H9 (cell line): ENCODE data around the gene MAP3K19. TPM values are rescaled to one million over a fixed set of nuclear protein-coding genes. Genes with fewer than 3 reads are reported as not detected.
"Not testable (repeated sequence)": the region's sequence is repeated elsewhere in the genome, so short reads cannot be mapped to it uniquely, and the experiment has no call there.

Experiments
- DNase-seq: peaks from one replicate; pipeline ENCODE4 v3.0.0-alpha.2; 2017
- H2AFZ ChIP-seq: one replicate; pipeline ENCODE4 v1.6.1; 2013; ENCODE audit warnings: mild to moderate bottlenecking, low read length, control low read depth, moderate library complexity
- H2AK5ac ChIP-seq: 2 replicates; pipeline ENCODE4 v1.6.1; 2013; ENCODE audit warnings: low read length, control low read depth, mixed read lengths; ENCODE audit not compliant: insufficient read length
- H2BK120ac ChIP-seq: one replicate; pipeline ENCODE4 v1.6.1; 2013; ENCODE audit warnings: low read depth, mild to moderate bottlenecking, low read length, control low read depth, inconsistent platforms; ENCODE audit not compliant: poor library complexity, severe bottlenecking
- H2BK12ac ChIP-seq: 2 replicates; pipeline ENCODE4 v1.6.1; 2013; ENCODE audit warnings: low read length, control low read depth, mixed read lengths, low read depth; ENCODE audit not compliant: insufficient read length
- H2BK15ac ChIP-seq: 2 replicates; pipeline ENCODE4 v1.6.1; 2013; ENCODE audit warnings: low read depth, low read length, control low read depth
- H2BK20ac ChIP-seq: one replicate; pipeline ENCODE4 v1.6.1; 2013; ENCODE audit warnings: low read depth, mild to moderate bottlenecking, low read length, control low read depth, inconsistent platforms; ENCODE audit not compliant: poor library complexity, severe bottlenecking
- H2BK5ac ChIP-seq: 2 replicates; pipeline ENCODE4 v1.6.1; 2013; ENCODE audit warnings: low read length, control low read depth, mixed read lengths; ENCODE audit not compliant: insufficient read length
- H3K14ac ChIP-seq: 2 replicates; pipeline ENCODE4 v1.6.1; 2013; ENCODE audit warnings: low read length, control low read depth; ENCODE audit not compliant: insufficient read depth
- H3K18ac ChIP-seq: 2 replicates; pipeline ENCODE4 v1.6.1; 2013; ENCODE audit warnings: low read depth, mild to moderate bottlenecking, mixed read lengths, low read length, control low read depth; ENCODE audit not compliant: insufficient read length
- H3K23ac ChIP-seq: 2 replicates; pipeline ENCODE4 v1.6.1; 2013; ENCODE audit warnings: low read length, control low read depth, mixed read lengths, low read depth; ENCODE audit not compliant: insufficient read length
- H3K23me2 ChIP-seq: 2 replicates; pipeline ENCODE4 v1.6.1; 2013; ENCODE audit warnings: low read depth, mild to moderate bottlenecking, mixed read lengths, low read length, control low read depth; ENCODE audit not compliant: insufficient read length, poor library complexity, severe bottlenecking
- H3K27ac ChIP-seq: 2 replicates; pipeline ENCODE4 v1.5.1; 2013; ENCODE audit warnings: low read length, control low read depth, mixed read lengths, low read depth; ENCODE audit not compliant: insufficient read length
- H3K27me3 ChIP-seq: 2 replicates; pipeline ENCODE4 v1.6.1; 2013; ENCODE audit warnings: low read length, control low read depth, inconsistent platforms; ENCODE audit not compliant: insufficient read depth
- H3K4ac ChIP-seq: 2 replicates; pipeline ENCODE4 v1.6.1; 2013; ENCODE audit warnings: low read depth, mild to moderate bottlenecking, control low read depth, inconsistent platforms, low read length, moderate library complexity
- H3K4me1 ChIP-seq: 2 replicates; pipeline ENCODE4 v1.6.1; 2013; ENCODE audit warnings: low read length, control low read depth, inconsistent platforms; ENCODE audit not compliant: insufficient read depth
- H3K4me2 ChIP-seq: 2 replicates; pipeline ENCODE4 v1.6.1; 2013; ENCODE audit warnings: low read length, control low read depth, mixed read lengths; ENCODE audit not compliant: insufficient read length, insufficient read depth
- H3K56ac ChIP-seq: 2 replicates; pipeline ENCODE4 v1.6.1; 2013; ENCODE audit warnings: low read depth, mild to moderate bottlenecking, mixed read lengths, low read length, control low read depth; ENCODE audit not compliant: insufficient read length
- H3K79me1 ChIP-seq: 2 replicates; pipeline ENCODE4 v1.6.1; 2013; ENCODE audit warnings: low read depth, mild to moderate bottlenecking, moderate library complexity, low read length, control low read depth, inconsistent platforms; ENCODE audit not compliant: insufficient read depth, poor library complexity, severe bottlenecking
- H3K79me2 ChIP-seq: 2 replicates; pipeline ENCODE4 v1.6.1; 2013; ENCODE audit warnings: low read length, control low read depth, inconsistent platforms; ENCODE audit not compliant: insufficient read depth
- H3K9ac ChIP-seq: 2 replicates; pipeline ENCODE4 v1.6.1; 2013; ENCODE audit warnings: low read length, control low read depth, mixed read lengths; ENCODE audit not compliant: insufficient read length; ENCODE audit errors: extremely low read depth
- H3K9me3 ChIP-seq: one replicate; pipeline ENCODE4 v1.6.1; 2013; ENCODE audit warnings: low read depth, low read length, inconsistent platforms; ENCODE audit not compliant: control insufficient read depth
- H3T11ph ChIP-seq: one replicate; pipeline ENCODE4 v1.6.1; 2013; ENCODE audit warnings: mild to moderate bottlenecking, low read length, control low read depth, inconsistent platforms
- H4K20me1 ChIP-seq: one replicate; pipeline ENCODE4 v1.6.1; 2013; ENCODE audit not compliant: control insufficient read depth, insufficient read length, insufficient read depth
- H4K5ac ChIP-seq: 2 replicates; pipeline ENCODE4 v1.6.1; 2013; ENCODE audit warnings: low read depth, mild to moderate bottlenecking, mixed read lengths, low read length, control low read depth; ENCODE audit not compliant: insufficient read length
- H4K8ac ChIP-seq: replicated peaks from 2 replicates; pipeline ENCODE4 v1.6.1; 2013; ENCODE audit warnings: low read length, control low read depth, mixed read lengths, low read depth; ENCODE audit not compliant: insufficient read length
- H4K91ac ChIP-seq: 2 replicates; pipeline ENCODE4 v1.6.1; 2013; ENCODE audit warnings: low read depth, mild to moderate bottlenecking, moderate library complexity, mixed read lengths, low read length, control low read depth; ENCODE audit not compliant: insufficient read length
- H3K27ac Mint-ChIP-seq, 3 experiments: 2 replicates in 2 of 3; 3 replicates in 1 of 3; pipeline ENCODE4 v1.8.0; 2020 to 2021; ENCODE audit warnings: mixed read lengths in 3 of 3, mild to moderate bottlenecking in 1 of 3, moderate library complexity in 1 of 3
- H3K27me3 Mint-ChIP-seq: 2 replicates; pipeline ENCODE4 v1.8.0; 2021; ENCODE audit warnings: low read depth, mild to moderate bottlenecking, moderate library complexity, mixed read lengths
- H3K36me3 Mint-ChIP-seq, 3 experiments: 2 replicates in 2 of 3; 3 replicates in 1 of 3; pipeline ENCODE4 v1.8.0; 2020 to 2021; ENCODE audit warnings: low read depth in 3 of 3, mixed read lengths in 3 of 3; ENCODE audit not compliant: insufficient read depth in 1 of 3
- H3K4me1 Mint-ChIP-seq, 2 experiments: 2 replicates each; pipeline ENCODE4 v1.8.0; 2020; ENCODE audit warnings: mixed read lengths in 2 of 2
- H3K4me3 Mint-ChIP-seq, 2 experiments: 2 replicates in 1 of 2; 3 replicates in 1 of 2; pipeline ENCODE4 v1.8.0; 2020 to 2021; ENCODE audit warnings: mild to moderate bottlenecking in 2 of 2, mixed read lengths in 2 of 2, moderate library complexity in 1 of 2
- H3K9me3 Mint-ChIP-seq, 2 experiments: 2 replicates in 1 of 2; 3 replicates in 1 of 2; pipeline ENCODE4 v1.8.0; 2020; ENCODE audit warnings: mild to moderate bottlenecking in 2 of 2, mixed read lengths in 2 of 2, moderate library complexity in 1 of 2
- CTCF ChIP-seq: fragments of 200-600 bp; sonication (generic); conservative IDR thresholded peaks from 3 replicates; pipeline ENCODE4 v1.8.0; 2021; ENCODE audit warnings: antibody characterized with exemption, mild to moderate bottlenecking
- WGBS: extraction: QIAGEN DNeasy Blood & Tissue Kit; methylation state at CpG from one replicate; pipeline ENCODE4 v1.1.7; 2013; ENCODE audit warnings: missing lambda C conversion rate, low lambda C conversion rate, mixed read lengths; ENCODE audit not compliant: insufficient read length; ENCODE audit errors: extremely low coverage; 5-methylcytosine and 5-hydroxymethylcytosine counted together
- total RNA-seq: library from RNA; stranded (reverse); gene quantifications from 2 replicates; pipeline ENCODE4 v1.2.1, GENCODE V29; 2021

MAP3K19 gene
- total RNA-seq, 1 experiment from 2014 or later, result not detected

GRCh38 chr2:135091681-135092080 lies 44.4 kb upstream of the MAP3K19 start:
- Histone ChIP-seq H3K9me3 (no peaks in the 10 kb centered on the region), H3K4me2 (no peak overlapping the region), H2BK5ac (no peak overlapping the region), H4K91ac (no peak overlapping the region), H3K79me1 (no peaks in the 10 kb centered on the region), H3K23me2 (no peaks in the 10 kb centered on the region), H3K27ac (no peak overlapping the region), H4K8ac (no peak overlapping the region), H2BK15ac (no peak overlapping the region), H3K18ac (no peak overlapping the region), H3K9ac (no peak overlapping the region), H2AK5ac (no peak overlapping the region), H2BK12ac (no peak overlapping the region), H3K23ac (no peak overlapping the region), H3K56ac (no peak overlapping the region), H2BK20ac (no peak overlapping the region), H3T11ph (no peak overlapping the region), H2AFZ (no peak overlapping the region), H3K4ac (no peak overlapping the region), H3K14ac (no peak overlapping the region), H4K20me1 (no peaks in the 10 kb centered on the region), H3K79me2 (peaks cover 2% of the 10 kb centered on the region; the same call in 1 of the 2 replicates), H2BK120ac (no peak overlapping the region), H3K27me3 (no peaks in the 10 kb centered on the region), H4K5ac (no peak overlapping the region), H3K4me1 (no peaks in the 10 kb centered on the region)
- Mint-ChIP-seq H3K9me3 (peaks cover 9% of the 10 kb centered on the region in 2 experiments; a peak in 4 of 5 replicates), H3K4me1 (no peaks in the 10 kb centered on the region), H3K27ac (no peak overlapping the region), H3K36me3 (peaks cover 13 to 23% (median 21%) of the 10 kb centered on the region in 3 experiments), H3K4me3 (no peak overlapping the region), H3K27me3 (no peaks in the 10 kb centered on the region)
- no peak for TF ChIP-seq CTCF
- no peak for DNase-seq
- WGBS, result no CpG with 5 or more reads among the region's 1 CpG

- H3K27ac ChIP-seq, H3K27me3 ChIP-seq, H3K27ac Mint-ChIP-seq, H3K79me2 ChIP-seq, H3K79me1 ChIP-seq, H4K91ac ChIP-seq, H3K4me1 Mint-ChIP-seq, H3K4me3 Mint-ChIP-seq, H2BK12ac ChIP-seq, H4K5ac ChIP-seq, H3K56ac ChIP-seq, H3K14ac ChIP-seq, H3K4me2 ChIP-seq, H2BK20ac ChIP-seq, H4K8ac ChIP-seq, H3K23me2 ChIP-seq, H3K9ac ChIP-seq, H3K4ac ChIP-seq, H3T11ph ChIP-seq, H3K9me3 Mint-ChIP-seq, H2AK5ac ChIP-seq, H2BK15ac ChIP-seq, H4K20me1 ChIP-seq, DNase-seq, H2BK5ac ChIP-seq, H2BK120ac ChIP-seq, H3K27me3 Mint-ChIP-seq, H3K18ac ChIP-seq, H3K4me1 ChIP-seq, H3K23ac ChIP-seq, H2AFZ ChIP-seq, H3K9me3 ChIP-seq: not testable (repeated sequence)
- peaks cover 13 to 18% (median 16%) of the 10 kb centered on the region in 3 experiments for H3K36me3 Mint-ChIP-seq
- no CpG with 5 or more reads among the region's 4 CpGs for WGBS
Observed at GRCh38 chr2:135089597-135089996, 42.4 kb upstream of the MAP3K19 start.
